ENCODE data around the gene EDC4. TPM values are rescaled to one million over a fixed set of nuclear protein-coding genes. Genes with fewer than 3 reads are reported as not detected.

The EDC4 gene
- total RNA-seq, 1 donor from 2014 or later: 81.1 TPM

GRCh38 chr16:67892899-67893742, 20.3 kb downstream of the EDC4 start, which contains the start of gene PSKH1:
PSKH1 (plus strand) TSS chr16:67893254; CDS start chr16:67908750, 15,496 bp downstream.
- Mint-ChIP-seq H3K36me3 (no peaks in the 10 kb centered on the region), H3K27me3 (no peaks in the 10 kb centered on the region), H3K9me3 (no peaks in the 10 kb centered on the region), H3K4me3 (peak within 1 kb of the TSS; percentile 97), H3K27ac (peak within 1 kb of the TSS; percentile 99), H3K4me1 (ENCODE audit: unreplicated experiment) (peaks cover 26% of the 10 kb centered on the region)
- TF ChIP-seq, protein P1, sequence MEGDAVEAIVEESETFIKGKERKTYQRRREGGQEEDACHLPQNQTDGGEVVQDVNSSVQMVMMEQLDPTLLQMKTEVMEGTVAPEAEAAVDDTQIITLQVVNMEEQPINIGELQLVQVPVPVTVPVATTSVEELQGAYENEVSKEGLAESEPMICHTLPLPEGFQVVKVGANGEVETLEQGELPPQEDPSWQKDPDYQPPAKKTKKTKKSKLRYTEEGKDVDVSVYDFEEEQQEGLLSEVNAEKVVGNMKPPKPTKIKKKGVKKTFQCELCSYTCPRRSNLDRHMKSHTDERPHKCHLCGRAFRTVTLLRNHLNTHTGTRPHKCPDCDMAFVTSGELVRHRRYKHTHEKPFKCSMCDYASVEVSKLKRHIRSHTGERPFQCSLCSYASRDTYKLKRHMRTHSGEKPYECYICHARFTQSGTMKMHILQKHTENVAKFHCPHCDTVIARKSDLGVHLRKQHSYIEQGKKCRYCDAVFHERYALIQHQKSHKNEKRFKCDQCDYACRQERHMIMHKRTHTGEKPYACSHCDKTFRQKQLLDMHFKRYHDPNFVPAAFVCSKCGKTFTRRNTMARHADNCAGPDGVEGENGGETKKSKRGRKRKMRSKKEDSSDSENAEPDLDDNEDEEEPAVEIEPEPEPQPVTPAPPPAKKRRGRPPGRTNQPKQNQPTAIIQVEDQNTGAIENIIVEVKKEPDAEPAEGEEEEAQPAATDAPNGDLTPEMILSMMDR (conservative IDR thresholded peaks at IDR 0.05): no peak
- peak; percentile 96 for DNase-seq (ENCODE audit: extremely low spot score, unreplicated experiment)

DNA sequence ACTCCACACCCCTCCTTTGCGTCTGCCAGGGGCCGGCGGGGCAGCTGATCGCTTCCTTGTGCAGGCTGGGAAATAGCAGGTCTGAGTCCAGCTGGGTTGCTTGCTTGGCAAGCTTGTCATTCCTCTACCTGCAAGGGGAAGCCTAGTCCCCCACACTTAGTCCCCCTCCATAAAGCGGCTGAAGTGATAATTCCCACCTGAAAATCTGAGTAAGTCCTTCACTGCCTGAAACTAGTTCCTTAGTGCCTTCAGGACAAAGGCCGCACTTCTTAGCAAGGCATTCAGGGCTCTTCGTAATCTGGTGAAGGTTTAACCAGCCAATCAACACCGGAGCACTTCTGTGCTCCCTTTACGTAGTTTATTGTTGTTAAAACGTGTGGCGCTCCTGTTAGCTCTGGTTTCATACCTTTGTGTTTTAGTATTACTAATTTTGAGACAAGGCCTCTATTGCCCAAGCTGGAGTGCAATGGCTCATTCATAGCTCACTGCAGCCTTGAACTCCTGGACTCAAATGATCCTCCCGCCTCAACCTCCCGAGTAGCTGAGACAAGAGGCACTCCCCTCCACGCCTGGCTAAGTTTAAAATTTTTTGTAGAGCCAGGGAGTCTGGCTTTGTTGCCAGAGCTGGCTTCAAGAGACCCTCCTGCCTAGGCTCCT, 21.0 kb downstream of the EDC4 start:
- no peak for DNase-seq (ENCODE audit: extremely low spot score, unreplicated experiment)
- H3K4me3 Mint-ChIP-seq: peak overlapping the region; percentile 97
- no peaks in the 10 kb centered on the region for H3K36me3 Mint-ChIP-seq
- H3K9me3 Mint-ChIP-seq: no peaks in the 10 kb centered on the region
- H3K27me3 Mint-ChIP-seq: no peaks in the 10 kb centered on the region
- peak overlapping the region; percentile 99 for H3K27ac Mint-ChIP-seq
- TF ChIP-seq, protein P1 (conservative IDR thresholded peaks at IDR 0.05): no peak
- H3K4me1 Mint-ChIP-seq (ENCODE audit: unreplicated experiment): peaks cover 26% of the 10 kb centered on the region

GRCh38 chr16:67897231-67897630, 24.4 kb downstream of the EDC4 start:
- Mint-ChIP-seq H3K4me1 (ENCODE audit: unreplicated experiment) (peaks cover 26% of the 10 kb centered on the region), H3K27ac (peak overlapping the region; percentile 2), H3K27me3 (no peaks in the 10 kb centered on the region), H3K9me3 (no peaks in the 10 kb centered on the region), H3K4me3 (no peak overlapping the region), H3K36me3 (no peaks in the 10 kb centered on the region)
- TF ChIP-seq, protein P1 (conservative IDR thresholded peaks at IDR 0.05): no peak
- DNase-seq (ENCODE audit: extremely low spot score, unreplicated experiment): no peak

GRCh38 chr16:67901734-67902133, 28.9 kb downstream of the EDC4 start:
- Mint-ChIP-seq H3K9me3 (no peaks in the 10 kb centered on the region), H3K4me1 (ENCODE audit: unreplicated experiment) (peaks cover 8% of the 10 kb centered on the region), H3K27me3 (no peaks in the 10 kb centered on the region)

GRCh38 chr16:67902831-67903230, 30.0 kb downstream of the EDC4 start:
- no peak overlapping the region for H3K27ac Mint-ChIP-seq
- TF ChIP-seq, protein P1 (conservative IDR thresholded peaks at IDR 0.05): no peak

More at GRCh38 chr16:67901734-67902133, 28.9 kb downstream of the EDC4 start:
- H3K4me3 Mint-ChIP-seq: no peak overlapping the region
- TF ChIP-seq, protein P1 (conservative IDR thresholded peaks at IDR 0.05): no peak
- DNase-seq (ENCODE audit: extremely low spot score, unreplicated experiment): no peak
- H3K27ac Mint-ChIP-seq: no peak overlapping the region
- H3K36me3 Mint-ChIP-seq: peaks cover 4% of the 10 kb centered on the region

More at GRCh38 chr16:67902831-67903230, 30.0 kb downstream of the EDC4 start:
- H3K4me1 Mint-ChIP-seq (ENCODE audit: unreplicated experiment): no peaks in the 10 kb centered on the region
- H3K27me3 Mint-ChIP-seq: no peaks in the 10 kb centered on the region
- no peak for DNase-seq (ENCODE audit: extremely low spot score, unreplicated experiment)
- peaks cover 4% of the 10 kb centered on the region for H3K36me3 Mint-ChIP-seq
- no peaks in the 10 kb centered on the region for H3K9me3 Mint-ChIP-seq
- no peak overlapping the region for H3K4me3 Mint-ChIP-seq
